HG03039 (cell line): ENCODE data around the gene PSMD1.
"Not testable (repeated sequence)": the region's sequence is repeated elsewhere in the genome, so short reads cannot be mapped to it uniquely, and the experiment has no call there.

Source experiments
- ATAC-seq: cut with Tn5 transposase; IDR thresholded peaks from one replicate; pipeline ENCODE4 v1.9.1; 2021; ENCODE audit warnings: mild to moderate bottlenecking, moderate library complexity; ENCODE audit not compliant: unreplicated experiment

PSMD1 gene

GRCh38 chr2:231056453-231057416 lies at the start of gene PSMD1:
Gene PSMD1, plus strand, starts transcription at chr2:231056867. Its CDS starts 159 bp downstream, at chr2:231057026.
- ATAC-seq, result peak; percentile 68

- ATAC-seq, result no peak
Observed at GRCh38 chr2:231007286-231008098, 49.2 kb upstream of the PSMD1 start.

GRCh38 chr2:231008131-231008530 lies 48.5 kb upstream of the PSMD1 start:
- ATAC-seq, result no peak

- no peak for ATAC-seq
Observed at GRCh38 chr2:231009236-231009919, 47.3 kb upstream of the PSMD1 start.

- no peak for ATAC-seq
Observed at GRCh38 chr2:231010201-231010730, 46.4 kb upstream of the PSMD1 start.

- ATAC-seq, result no peak
Observed at GRCh38 chr2:231011526-231011925, 45.1 kb upstream of the PSMD1 start.

- no peak for ATAC-seq
Observed at GRCh38 chr2:231012463-231012862, 44.2 kb upstream of the PSMD1 start.

GRCh38 chr2:231013820-231014219 lies 42.8 kb upstream of the PSMD1 start:
- no peak for ATAC-seq

GRCh38 chr2:231015478-231015877 lies 41.2 kb upstream of the PSMD1 start:
- no peak for ATAC-seq

GRCh38 chr2:231015926-231016325 lies 40.7 kb upstream of the PSMD1 start:
- no peak for ATAC-seq

GRCh38 chr2:231016566-231017230 lies 40.0 kb upstream of the PSMD1 start:
- no peak for ATAC-seq

GRCh38 chr2:231017231-231017598 lies 39.5 kb upstream of the PSMD1 start:
- ATAC-seq, result no peak

GRCh38 chr2:231018184-231018583 lies 38.5 kb upstream of the PSMD1 start:
- no peak for ATAC-seq

- not testable (repeated sequence) for ATAC-seq
Observed at GRCh38 chr2:231025059-231025458, 31.6 kb upstream of the PSMD1 start.

- ATAC-seq, result no peak
Observed at GRCh38 chr2:231028889-231029288, 27.8 kb upstream of the PSMD1 start.

- ATAC-seq, result no peak
Observed at GRCh38 chr2:231029563-231029962, 27.1 kb upstream of the PSMD1 start.

- ATAC-seq, result no peak
Observed at GRCh38 chr2:231030725-231031124, 25.9 kb upstream of the PSMD1 start.

GRCh38 chr2:231032575-231033140 lies 24.0 kb upstream of the PSMD1 start:
- ATAC-seq, result no peak

GRCh38 chr2:231033147-231034132 lies 23.2 kb upstream of the PSMD1 start:
- no peak for ATAC-seq
